BLaER1 (cell line): ENCODE data around the gene TRAF6.

Experiments used
- H3K27ac ChIP-seq: shearing (Covaris generic); formaldehyde crosslinking; 2 replicates; pipeline ENCODE4 v1.8.1; 2022
- H3K27me3 ChIP-seq: shearing (Covaris generic); formaldehyde crosslinking; 2 replicates; pipeline ENCODE4 v1.8.1; 2022
- H3K36me3 ChIP-seq: shearing (Covaris generic); formaldehyde crosslinking; 2 replicates; pipeline ENCODE4 v1.8.1; 2022
- H3K4me1 ChIP-seq: shearing (Covaris generic); formaldehyde crosslinking; 2 replicates; pipeline ENCODE4 v1.8.1; 2022
- H3K4me2 ChIP-seq: shearing (Covaris generic); formaldehyde crosslinking; 2 replicates; pipeline ENCODE4 v1.8.1; 2022
- H3K4me3 ChIP-seq: shearing (Covaris generic); formaldehyde crosslinking; 2 replicates; pipeline ENCODE4 v1.8.1; 2022
- H3K9ac ChIP-seq: shearing (Covaris generic); formaldehyde crosslinking; 2 replicates; pipeline ENCODE4 v1.8.1; 2022
- H3K9me3 ChIP-seq: shearing (Covaris generic); formaldehyde crosslinking; 2 replicates; pipeline ENCODE4 v1.8.1; 2022
- H4K20me1 ChIP-seq: shearing (Covaris generic); formaldehyde crosslinking; 2 replicates; pipeline ENCODE4 v1.8.1; 2022
- Cebpa-rat ChIP-seq: shearing (Covaris generic); IDR thresholded peaks from 2 replicates; pipeline ENCODE4 v1.8.1; 2022

Gene TRAF6

GRCh38 chr11:36480833-36481232, 29.2 kb downstream of the TRAF6 start:
- no peaks in the 10 kb centered on the region for H3K27me3 ChIP-seq
- peaks cover 14% of the 10 kb centered on the region; the same call in 1 of the 2 replicates for H3K4me1 ChIP-seq
- TF ChIP-seq Cebpa-rat: no peak

GRCh38 chr11:36478700-36479329, 31.3 kb downstream of the TRAF6 start:
- Histone ChIP-seq H3K9me3 (peaks cover 9% of the 10 kb centered on the region), H3K4me2 (no peak overlapping the region)
- TF ChIP-seq Cebpa-rat: no peak

More at GRCh38 chr11:36480833-36481232, 29.2 kb downstream of the TRAF6 start:
- Histone ChIP-seq H3K9ac (no peak overlapping the region), H3K36me3 (peaks cover 28% of the 10 kb centered on the region), H3K9me3 (peaks cover 12% of the 10 kb centered on the region), H4K20me1 (no peaks in the 10 kb centered on the region), H3K4me2 (no peak overlapping the region), H3K4me3 (no peak overlapping the region), H3K27ac (no peak overlapping the region)

DNA sequence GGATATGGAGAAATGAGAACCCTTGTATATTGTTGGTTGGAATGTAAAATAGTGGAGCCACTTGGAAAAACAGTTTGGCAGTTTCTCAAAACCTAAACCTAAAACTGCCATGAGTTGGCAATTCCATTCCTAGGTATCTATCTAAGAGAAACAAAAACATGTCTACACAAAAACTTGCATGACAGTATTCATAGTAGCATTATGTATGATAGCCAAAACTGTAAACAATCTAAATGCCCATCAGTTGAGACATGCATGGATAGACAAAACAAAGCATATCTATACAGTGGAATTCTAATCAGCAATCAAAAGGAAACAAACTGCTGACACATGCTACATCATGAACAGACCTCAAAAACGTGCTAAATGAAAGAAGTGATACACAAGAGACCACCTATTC, 34.9 kb downstream of the TRAF6 start:
- H3K36me3 ChIP-seq: no peaks in the 10 kb centered on the region
- no peak for TF ChIP-seq Cebpa-rat
- H3K4me3 ChIP-seq: no peak overlapping the region
- H3K27ac ChIP-seq: no peak overlapping the region
- no peaks in the 10 kb centered on the region for H3K9me3 ChIP-seq
- no peaks in the 10 kb centered on the region for H3K27me3 ChIP-seq
- H3K4me2 ChIP-seq: no peak overlapping the region
- H4K20me1 ChIP-seq: no peaks in the 10 kb centered on the region
- H3K4me1 ChIP-seq: peaks cover 16% of the 10 kb centered on the region
- no peak overlapping the region for H3K9ac ChIP-seq

More at GRCh38 chr11:36478700-36479329, 31.3 kb downstream of the TRAF6 start:
- H3K27me3 ChIP-seq: no peaks in the 10 kb centered on the region
- peaks cover 9% of the 10 kb centered on the region for H3K36me3 ChIP-seq
- H3K4me3 ChIP-seq: no peak overlapping the region
- peaks cover 9% of the 10 kb centered on the region; the same call in 1 of the 2 replicates for H3K4me1 ChIP-seq
- no peak overlapping the region for H3K27ac ChIP-seq
- H4K20me1 ChIP-seq: no peaks in the 10 kb centered on the region
- no peak overlapping the region for H3K9ac ChIP-seq

DNA sequence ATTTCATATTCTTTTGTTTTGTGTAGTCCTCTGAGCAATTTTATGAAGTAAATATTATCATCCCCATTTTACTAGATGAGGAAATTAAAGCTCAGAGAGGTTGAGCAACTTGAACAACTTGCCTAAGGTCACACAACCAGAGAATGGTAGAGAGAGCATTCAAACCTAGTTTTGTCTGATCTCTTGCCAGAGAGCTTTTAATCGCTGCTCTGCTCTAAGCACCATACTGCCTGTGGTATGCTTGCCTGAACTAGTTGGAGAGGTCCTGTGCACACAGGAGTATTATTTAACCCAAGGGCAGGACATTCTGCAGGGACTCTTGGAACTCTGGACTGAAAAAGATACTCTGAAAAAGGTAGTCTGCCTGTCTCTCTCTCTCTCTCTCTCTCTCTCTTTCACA, 38.5 kb downstream of the TRAF6 start:
- no peak for TF ChIP-seq Cebpa-rat
- Histone ChIP-seq H3K27ac (no peak overlapping the region), H3K4me3 (no peak overlapping the region), H3K4me2 (no peak overlapping the region), H3K9me3 (no peaks in the 10 kb centered on the region), H4K20me1 (no peaks in the 10 kb centered on the region), H3K36me3 (peaks cover 4% of the 10 kb centered on the region; the same call in 1 of the 2 replicates), H3K9ac (no peak overlapping the region), H3K27me3 (no peaks in the 10 kb centered on the region), H3K4me1 (peaks cover 20% of the 10 kb centered on the region)

DNA sequence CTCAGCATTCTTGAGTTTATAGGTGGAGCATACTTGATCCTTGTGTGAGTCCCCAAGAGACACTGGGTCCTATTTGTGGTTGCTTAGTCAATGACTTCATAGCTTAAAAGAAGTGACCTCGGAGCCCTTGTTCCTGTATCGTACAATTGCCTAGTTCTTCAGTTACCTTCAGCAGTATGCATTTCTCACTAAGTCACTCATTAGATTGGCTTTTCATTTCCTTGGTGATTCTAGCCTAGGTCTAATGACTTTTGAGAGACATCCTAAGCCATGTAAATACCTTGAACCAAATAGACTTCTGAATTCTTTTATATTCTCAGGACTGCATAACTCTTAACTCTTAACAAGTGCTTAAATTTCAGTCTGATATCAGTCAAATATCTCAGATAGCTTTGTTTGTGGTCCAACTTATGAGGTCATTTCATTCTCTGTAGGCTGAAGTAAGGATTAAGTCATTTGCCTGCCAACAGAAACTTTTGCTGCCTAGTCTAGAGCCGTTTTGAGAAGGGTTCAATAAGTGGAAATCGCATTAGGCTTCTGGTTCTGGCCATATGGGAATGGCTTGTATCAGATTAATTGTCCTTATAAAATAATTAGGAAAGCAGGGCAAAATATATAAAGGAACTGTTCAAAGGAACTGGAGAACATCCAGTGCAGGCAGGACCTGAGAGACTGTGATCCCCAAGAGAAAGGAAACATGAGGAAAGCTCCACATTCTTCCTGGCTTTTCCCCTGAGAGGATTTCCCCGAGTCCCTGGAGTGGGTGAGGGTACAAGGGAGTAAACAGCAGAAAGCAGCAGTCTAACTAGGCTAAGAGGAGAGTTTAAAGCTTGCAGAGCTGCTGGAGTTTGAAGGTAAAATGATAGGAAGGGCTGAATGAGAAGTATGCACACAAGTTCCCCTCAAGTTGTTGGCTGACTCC, 39.9 kb downstream of the TRAF6 start:
- H3K36me3 ChIP-seq: peaks cover 18% of the 10 kb centered on the region
- H3K4me2 ChIP-seq: peak overlapping the region; percentile 54
- H3K9me3 ChIP-seq: no peaks in the 10 kb centered on the region
- peaks cover 20% of the 10 kb centered on the region for H3K4me1 ChIP-seq
- no peak for TF ChIP-seq Cebpa-rat
- no peak overlapping the region for H3K4me3 ChIP-seq
- H4K20me1 ChIP-seq: no peaks in the 10 kb centered on the region
- H3K27ac ChIP-seq: no peak overlapping the region
- no peaks in the 10 kb centered on the region for H3K27me3 ChIP-seq
- no peak overlapping the region for H3K9ac ChIP-seq

- no peaks in the 10 kb centered on the region for H4K20me1 ChIP-seq
- no peak for TF ChIP-seq Cebpa-rat
- no peak overlapping the region for H3K4me3 ChIP-seq
- H3K27ac ChIP-seq: no peak overlapping the region
- H3K36me3 ChIP-seq: peaks cover 20% of the 10 kb centered on the region
- H3K4me2 ChIP-seq: peak overlapping the region; percentile 54
- H3K9ac ChIP-seq: no peak overlapping the region
- H3K9me3 ChIP-seq: no peaks in the 10 kb centered on the region
- peaks cover 20% of the 10 kb centered on the region for H3K4me1 ChIP-seq
- no peaks in the 10 kb centered on the region for H3K27me3 ChIP-seq
Observed at GRCh38 chr11:36469063-36469462, 41.0 kb downstream of the TRAF6 start.

DNA sequence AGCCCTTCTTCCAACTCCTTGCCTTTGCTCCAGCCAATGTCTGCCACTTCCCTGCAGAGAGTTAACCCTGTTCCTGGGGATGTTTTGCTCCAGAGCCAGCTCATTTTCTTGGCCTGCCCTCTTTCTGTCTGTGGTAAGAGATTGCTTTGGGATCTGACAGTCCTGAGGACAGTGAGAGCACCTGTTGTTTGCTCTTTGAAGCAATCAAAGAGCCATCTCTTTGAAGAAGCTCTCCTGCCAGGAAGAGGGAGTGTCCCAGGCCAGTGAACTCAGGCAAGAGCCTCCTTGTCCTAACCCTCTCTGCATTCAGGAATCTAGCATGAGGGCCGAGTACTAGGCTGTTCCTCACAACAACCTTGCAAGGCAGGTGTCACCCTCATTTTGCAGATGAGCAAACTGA, 42.2 kb downstream of the TRAF6 start:
- no peaks in the 10 kb centered on the region for H3K9me3 ChIP-seq

DNA sequence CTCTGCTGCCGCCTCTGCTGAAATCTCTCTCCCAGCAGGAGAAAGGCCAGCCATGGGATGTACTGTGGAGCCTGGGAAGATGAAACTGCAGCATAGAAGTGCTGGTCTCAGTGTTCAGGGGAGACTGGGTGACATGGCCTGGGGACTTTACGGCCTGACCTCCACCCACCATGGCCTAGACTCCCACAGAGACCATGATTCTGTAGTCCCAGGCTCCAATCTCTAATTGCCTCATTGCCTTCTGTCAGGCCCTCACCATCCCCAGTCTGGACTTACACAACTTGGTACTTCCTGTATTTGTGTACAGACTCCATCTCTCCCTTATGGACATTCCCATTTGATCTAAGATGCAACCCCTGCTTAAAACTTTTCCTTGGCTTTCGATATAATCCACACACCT, 43.1 kb downstream of the TRAF6 start:
- H3K9me3 ChIP-seq: no peaks in the 10 kb centered on the region
- H3K27ac ChIP-seq: no peak overlapping the region
- H3K36me3 ChIP-seq: peaks cover 40% of the 10 kb centered on the region
- no peak for TF ChIP-seq Cebpa-rat
- no peak overlapping the region for H3K4me2 ChIP-seq
- no peaks in the 10 kb centered on the region for H3K27me3 ChIP-seq
- H3K4me3 ChIP-seq: no peak overlapping the region
- H4K20me1 ChIP-seq: no peaks in the 10 kb centered on the region
- peaks cover 20% of the 10 kb centered on the region for H3K4me1 ChIP-seq
- no peak overlapping the region for H3K9ac ChIP-seq

More for the DNA sequence above, 42.2 kb downstream of the TRAF6 start:
- H3K27ac ChIP-seq: no peak overlapping the region
- H3K9ac ChIP-seq: no peak overlapping the region
- no peak overlapping the region for H3K4me3 ChIP-seq
- peaks cover 20% of the 10 kb centered on the region for H3K4me1 ChIP-seq
- H3K36me3 ChIP-seq: peaks cover 31% of the 10 kb centered on the region
- no peak overlapping the region for H3K4me2 ChIP-seq
- no peak for TF ChIP-seq Cebpa-rat
- H3K27me3 ChIP-seq: no peaks in the 10 kb centered on the region
- no peaks in the 10 kb centered on the region for H4K20me1 ChIP-seq

- Histone ChIP-seq H3K4me3 (no peak overlapping the region), H4K20me1 (no peaks in the 10 kb centered on the region), H3K9ac (no peak overlapping the region), H3K36me3 (peaks cover 51% of the 10 kb centered on the region), H3K27me3 (no peaks in the 10 kb centered on the region), H3K4me1 (peaks cover 17% of the 10 kb centered on the region), H3K4me2 (no peak overlapping the region), H3K27ac (no peak overlapping the region), H3K9me3 (no peaks in the 10 kb centered on the region)
- no peak for TF ChIP-seq Cebpa-rat
Observed at GRCh38 chr11:36465449-36466163, 44.5 kb downstream of the TRAF6 start.
